HCT116 (cell line): ENCODE measurements around the gene DHRSX. TPM values are rescaled to one million over a fixed set of nuclear protein-coding genes. Genes with fewer than 3 reads are reported as not detected.

Experiments
- ATAC-seq: fragments of 200-7000 bp; cut with Tn5 transposase; 2 replicates; pipeline ENCODE4 v1.9.1; 2020; ENCODE audit warnings: mild to moderate bottlenecking, moderate library complexity
- BruUV-seq: library from RNA; stranded (reverse); fragments of 400-500 nt; replicated peaks from 2 replicates; lab custom pipeline; 2021; lab: Mats Ljungman, UMichigan
- CTCF ChIA-PET: fragments of 300-600 bp; sonication (Branson Sonifier 250); formaldehyde crosslinking; loops from one replicate; lab custom pipeline; 2021; ENCODE audit warnings: antibody characterized with exemption; lab: Charles Lee
- POLR2A ChIA-PET: fragments of 300-600, 350-600 bp; sonication (Branson Sonifier 250); formaldehyde crosslinking; loops from one replicate; lab custom pipeline; 2021; ENCODE audit warnings: antibody characterized with exemption; lab: Charles Lee
- RAD21 ChIA-PET, 2 experiments: fragments of 300-600 bp; sonication (Branson Sonifier 250); formaldehyde crosslinking; loops; one replicate each; lab custom pipeline; 2023; ENCODE audit warnings: low total read pairs in 2 of 2; ENCODE audit not compliant: uncharacterized antibody in 2 of 2, unreplicated experiment in 2 of 2, low non-redundant PET in 1 of 2; lab: Charles Lee
- DNase-seq: peaks from one replicate; pipeline ENCODE4 v3.0.0-alpha.2; 2010; ENCODE audit warnings: low read depth, low spot score
- H2AFZ ChIP-seq: fragments of 200-600 bp; shearing (Covaris generic), sonication (generic); 2 replicates; pipeline ENCODE4 v1.6.1; 2017; ENCODE audit warnings: low read depth, mixed run types, mixed read lengths, antibody characterized with exemption, low read length; ENCODE audit not compliant: poor library complexity, severe bottlenecking
- H3K27ac ChIP-seq: 2 replicates; pipeline ENCODE4 v1.5.1; 2012; ENCODE audit warnings: low read depth, low read length
- H3K27me3 ChIP-seq: fragments of 200-600 bp; sonication (generic); 2 replicates; pipeline ENCODE4 v1.6.1; 2016; ENCODE audit warnings: mixed run types, low read length, mixed read lengths; ENCODE audit not compliant: insufficient read depth
- H3K36me3 ChIP-seq, 2 experiments: fragments of 200-500 bp in 1 of 2; fragments of 200-600 bp in 1 of 2; sonication (Bioruptor generic) in 1 of 2; sonication (generic) in 1 of 2; 2 replicates each; pipeline versions ENCODE4 v1.5.1 to v1.6.1; 2014 to 2016; ENCODE audit warnings: low read length in 2 of 2, inconsistent platforms in 1 of 2, mixed read lengths in 1 of 2, mixed run types in 1 of 2; ENCODE audit not compliant: insufficient read depth in 2 of 2, control insufficient read depth in 1 of 2
- H3K4me1 ChIP-seq, 2 experiments: fragments of 200-600 bp in 1 of 2; sonication (generic) in 1 of 2; 2 replicates each; pipeline versions ENCODE4 v1.5.1 to v1.6.1; 2012 to 2017; ENCODE audit warnings: low read length in 2 of 2, inconsistent platforms in 1 of 2, mild to moderate bottlenecking in 1 of 2, mixed read lengths in 1 of 2, mixed run types in 1 of 2, moderate library complexity in 1 of 2; ENCODE audit not compliant: insufficient read depth in 2 of 2, control insufficient read depth in 1 of 2
- H3K4me2 ChIP-seq: fragments of 200-600 bp; sonication (generic); 2 replicates; pipeline ENCODE4 v1.6.1; 2017; ENCODE audit warnings: mixed run types, low read length, mixed read lengths
- H3K4me3 ChIP-seq, 2 experiments: fragments of 200-600 bp in 1 of 2; sonication (generic) in 1 of 2; replicated peaks in 1 of 2; 2 replicates each; pipeline ENCODE4 v1.5.1; 2011 to 2016; ENCODE audit warnings: low read length in 2 of 2, control low read depth in 1 of 2, low read depth in 1 of 2, mild to moderate bottlenecking in 1 of 2, mixed read lengths in 1 of 2, mixed run types in 1 of 2
- H3K79me2 ChIP-seq: fragments of 200-600 bp; sonication (generic); 2 replicates; pipeline ENCODE4 v1.6.1; 2017; ENCODE audit warnings: mild to moderate bottlenecking, mixed run types, low read length, moderate library complexity, mixed read lengths; ENCODE audit not compliant: insufficient read depth
- H3K9ac ChIP-seq: fragments of 200-600 bp; sonication (generic); 2 replicates; pipeline ENCODE4 v1.6.1; 2016; ENCODE audit warnings: low read length, mixed read lengths
- H3K9me2 ChIP-seq: fragments of 200-600 bp; sonication (generic), shearing (Covaris generic); 2 replicates; pipeline ENCODE4 v1.6.1; 2017; ENCODE audit warnings: mixed run types, mild to moderate bottlenecking, moderate library complexity; ENCODE audit not compliant: insufficient read depth
- H3K9me3 ChIP-seq, 2 experiments: fragments of 200-500 bp in 1 of 2; fragments of 200-600 bp in 1 of 2; sonication (Bioruptor generic) in 1 of 2; sonication (generic) in 1 of 2; 2 replicates each; pipeline ENCODE4 v1.6.1; 2014 to 2017; ENCODE audit warnings: low read length in 2 of 2, mixed read lengths in 2 of 2, inconsistent platforms in 1 of 2, low read depth in 1 of 2, mild to moderate bottlenecking in 1 of 2, mixed run types in 1 of 2, moderate library complexity in 1 of 2; ENCODE audit not compliant: control insufficient read depth in 1 of 2, insufficient read depth in 1 of 2
- H4K20me1 ChIP-seq: fragments of 200-600 bp; sonication (generic), shearing (Covaris generic); 2 replicates; pipeline ENCODE4 v1.6.1; 2017; ENCODE audit warnings: mixed run types, mild to moderate bottlenecking, moderate library complexity; ENCODE audit not compliant: insufficient read depth
- CBX3 ChIP-seq: IDR thresholded peaks from 2 replicates; pipeline ENCODE4 v1.6.1; 2012; ENCODE audit warnings: low read depth
- ELF1 ChIP-seq: IDR thresholded peaks from 2 replicates; pipeline ENCODE4 v1.6.1; 2012; ENCODE audit warnings: low read depth, borderline replicate concordance
- FOSL1 ChIP-seq: IDR thresholded peaks from 2 replicates; pipeline ENCODE4 v1.6.1; 2012; ENCODE audit warnings: low read depth
- RAD21 ChIP-seq: IDR thresholded peaks from 2 replicates; pipeline ENCODE4 v1.6.1; 2012; ENCODE audit warnings: low read depth, mild to moderate bottlenecking
- SP1 ChIP-seq: IDR thresholded peaks from 2 replicates; pipeline ENCODE4 v1.6.1; 2012; ENCODE audit warnings: low read depth
- SRF ChIP-seq: IDR thresholded peaks from 2 replicates; pipeline ENCODE4 v1.6.1; 2012; ENCODE audit warnings: low read depth
- ZNF274 ChIP-seq: fragments of 200-500 bp; sonication (Bioruptor generic); IDR thresholded peaks from 2 replicates; pipeline ENCODE4 v1.6.1; 2014; ENCODE audit warnings: mild to moderate bottlenecking, low read depth, low read length, inconsistent platforms
- intact Hi-C: fragments of 100-400 bp; cut with micrococcal nuclease; formaldehyde crosslinking; loops from 2 replicates; pipeline ENCODE4 v1.10.0; 2022
- total RNA-seq: library from RNA; stranded (reverse); gene quantifications from one replicate; pipeline ENCODE4 v1.2.1, GENCODE V29; 2021; ENCODE audit not compliant: unreplicated experiment
- TF ChIP-seq, protein P1 (sequence below): IDR thresholded peaks from 2 replicates; pipeline ENCODE4 v1.6.1; 2011; ENCODE audit warnings: mild to moderate bottlenecking, low read length, moderate library complexity; ENCODE audit not compliant: insufficient replicate concordance; ENCODE audit errors: extremely low read depth
- TF ChIP-seq, protein P2 (sequence below): IDR thresholded peaks from 2 replicates; pipeline ENCODE4 v1.6.1; 2012
- TF ChIP-seq, protein P3 (sequence below): IDR thresholded peaks from 2 replicates; pipeline ENCODE4 v1.6.1; 2012

Gene DHRSX
- total RNA-seq, 1 experiment from 2014 or later, result 11.9 TPM

DNA sequence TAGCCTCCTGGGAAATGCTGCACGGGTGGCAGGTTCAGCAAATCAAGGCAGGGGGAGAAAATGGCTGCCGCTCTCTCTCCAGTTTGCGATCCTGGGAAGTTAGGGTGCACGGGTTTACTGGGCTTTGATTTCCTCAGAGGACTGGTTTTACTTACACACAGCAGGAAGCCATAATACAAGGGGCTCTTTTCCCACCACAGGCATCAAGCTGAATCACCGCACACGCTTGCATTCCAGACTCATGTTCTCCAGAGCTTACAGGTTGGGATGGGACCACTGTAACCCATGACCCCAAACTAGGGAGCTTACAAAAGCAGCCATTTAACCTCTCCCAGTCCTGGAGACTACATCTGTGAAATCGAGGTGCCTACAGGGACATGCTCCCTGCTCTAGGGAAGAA is 159.8 kb downstream of the DHRSX start:
- CTCF ChIA-PET, result no interaction called here
- no peaks in the 10 kb centered on the region for H3K79me2 ChIP-seq
- intact Hi-C loops, result no loop called here
- H3K9me2 ChIP-seq, result no peaks in the 10 kb centered on the region
- POLR2A ChIA-PET, result no interaction called here
- H3K27ac ChIP-seq, result no peak overlapping the region
- H4K20me1 ChIP-seq, result no peaks in the 10 kb centered on the region
- DNase-seq (no peak), ATAC-seq (no peak)
- H3K4me3 ChIP-seq, result no peak overlapping the region
- RAD21 ChIA-PET, result no interaction called here
- no peaks in the 10 kb centered on the region for H3K36me3 ChIP-seq
- no peaks in the 10 kb centered on the region for H3K9me3 ChIP-seq
- BruUV-seq, result no TSS peak
- H2AFZ ChIP-seq, result no peak overlapping the region
- no peaks in the 10 kb centered on the region for H3K27me3 ChIP-seq
- H3K9ac ChIP-seq, result no peak overlapping the region
- TF ChIP-seq, protein P1, sequence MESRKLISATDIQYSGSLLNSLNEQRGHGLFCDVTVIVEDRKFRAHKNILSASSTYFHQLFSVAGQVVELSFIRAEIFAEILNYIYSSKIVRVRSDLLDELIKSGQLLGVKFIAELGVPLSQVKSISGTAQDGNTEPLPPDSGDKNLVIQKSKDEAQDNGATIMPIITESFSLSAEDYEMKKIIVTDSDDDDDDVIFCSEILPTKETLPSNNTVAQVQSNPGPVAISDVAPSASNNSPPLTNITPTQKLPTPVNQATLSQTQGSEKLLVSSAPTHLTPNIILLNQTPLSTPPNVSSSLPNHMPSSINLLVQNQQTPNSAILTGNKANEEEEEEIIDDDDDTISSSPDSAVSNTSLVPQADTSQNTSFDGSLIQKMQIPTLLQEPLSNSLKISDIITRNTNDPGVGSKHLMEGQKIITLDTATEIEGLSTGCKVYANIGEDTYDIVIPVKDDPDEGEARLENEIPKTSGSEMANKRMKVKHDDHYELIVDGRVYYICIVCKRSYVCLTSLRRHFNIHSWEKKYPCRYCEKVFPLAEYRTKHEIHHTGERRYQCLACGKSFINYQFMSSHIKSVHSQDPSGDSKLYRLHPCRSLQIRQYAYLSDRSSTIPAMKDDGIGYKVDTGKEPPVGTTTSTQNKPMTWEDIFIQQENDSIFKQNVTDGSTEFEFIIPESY, result no peak
- TF ChIP-seq SP1, result no peak
- TF ChIP-seq, protein P2, sequence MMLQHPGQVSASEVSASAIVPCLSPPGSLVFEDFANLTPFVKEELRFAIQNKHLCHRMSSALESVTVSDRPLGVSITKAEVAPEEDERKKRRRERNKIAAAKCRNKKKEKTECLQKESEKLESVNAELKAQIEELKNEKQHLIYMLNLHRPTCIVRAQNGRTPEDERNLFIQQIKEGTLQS, result no peak
- TF ChIP-seq ELF1, result no peak
- TF ChIP-seq RAD21, result no peak
- no peak for TF ChIP-seq CBX3
- TF ChIP-seq, protein P3, sequence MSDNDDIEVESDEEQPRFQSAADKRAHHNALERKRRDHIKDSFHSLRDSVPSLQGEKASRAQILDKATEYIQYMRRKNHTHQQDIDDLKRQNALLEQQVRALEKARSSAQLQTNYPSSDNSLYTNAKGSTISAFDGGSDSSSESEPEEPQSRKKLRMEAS, result no peak
- no peak for TF ChIP-seq FOSL1
- TF ChIP-seq ZNF274, result no peak
- no peak for TF ChIP-seq SRF
- H3K4me1 ChIP-seq, result peaks cover 0 to 15% of the 10 kb centered on the region in 2 experiments; a peak in 2 of 4 replicates
- no peak overlapping the region for H3K4me2 ChIP-seq
